Muscle of leg (tissue), 11 donors: ENCODE data around the gene FAM98B. TPM values are rescaled to one million over a fixed set of nuclear protein-coding genes. Genes with fewer than 3 reads are reported as not detected.

Experiments used
- DNase-seq: peaks from one replicate; pipeline ENCODE4 v3.0.0; 2013
- H3K27ac ChIP-seq: one replicate; pipeline ENCODE4 v1.5.1; 2013; ENCODE audit warnings: mild to moderate bottlenecking, low read length, control low read depth
- H3K27me3 ChIP-seq: one replicate; pipeline ENCODE4 v1.6.1; 2013; ENCODE audit warnings: low read length; ENCODE audit not compliant: control insufficient read depth, insufficient read depth
- H3K36me3 ChIP-seq: one replicate; pipeline ENCODE4 v1.6.1; 2013; ENCODE audit warnings: low read length; ENCODE audit not compliant: control insufficient read depth, insufficient read depth
- H3K4me1 ChIP-seq: one replicate; pipeline ENCODE4 v1.6.1; 2013; ENCODE audit warnings: low read length; ENCODE audit not compliant: control insufficient read depth, insufficient read depth
- H3K4me3 ChIP-seq: one replicate; pipeline ENCODE4 v1.5.1; 2013; ENCODE audit warnings: low read length, control low read depth
- H3K9me3 ChIP-seq: replicated peaks from 2 replicates; pipeline ENCODE4 v1.6.1; 2013; ENCODE audit warnings: low read depth, low read length; ENCODE audit not compliant: control insufficient read depth
- WGBS: methylation state at CpG from one replicate; pipeline ENCODE4 v1.1.5; 2013; ENCODE audit warnings: missing lambda C conversion rate; ENCODE audit not compliant: insufficient coverage; 5-methylcytosine and 5-hydroxymethylcytosine counted together
- polyA plus RNA-seq, 8 donors: library from polyadenylated mRNA; unstranded; fragments of 120-200 nt; gene quantifications; one replicate each; pipeline versions ENCODE4 v1.2.1 to v1.2.3, GENCODE V29; 2013; ENCODE audit warnings: inconsistent platforms in 1 of 8, low replicate concordance in 1 of 8; ENCODE audit not compliant: insufficient read length in 8 of 8, insufficient read depth in 1 of 8
- total RNA-seq: library from RNA; stranded (reverse); fragments of 120-200 nt; gene quantifications from one replicate; pipeline ENCODE4 v1.2.4, GENCODE V29; 2013

FAM98B gene
- total and polyA plus RNA-seq, 9 donors = 6.5 to 33.6 (median 28.5) TPM

GRCh38 chr15:38459480-38459879, 5.6 kb downstream of the FAM98B start:
- WGBS = 100% methylated on average over 4 of the region's 6 CpGs
- H3K9me3 ChIP-seq = no peaks in the 10 kb centered on the region
- H3K4me3 ChIP-seq = no peak overlapping the region
- no peak for DNase-seq
- H3K27me3 ChIP-seq = no peaks in the 10 kb centered on the region
- H3K27ac ChIP-seq = no peak overlapping the region
- peaks cover 5% of the 10 kb centered on the region for H3K36me3 ChIP-seq
- H3K4me1 ChIP-seq = peaks cover 3% of the 10 kb centered on the region

GRCh38 chr15:38460543-38460942, 6.6 kb downstream of the FAM98B start:
- H3K27ac ChIP-seq = no peak overlapping the region
- no CpG with 5 or more reads among the region's 3 CpGs for WGBS
- peaks cover 5% of the 10 kb centered on the region for H3K36me3 ChIP-seq

GRCh38 chr15:38461066-38461833, 7.3 kb downstream of the FAM98B start:
- Histone ChIP-seq H3K27me3 (no peaks in the 10 kb centered on the region), H3K4me3 (no peak overlapping the region)
- WGBS = no CpG with 5 or more reads among the region's 2 CpGs

More at GRCh38 chr15:38460543-38460942, 6.6 kb downstream of the FAM98B start:
- no peak overlapping the region for H3K4me3 ChIP-seq
- H3K27me3 ChIP-seq = no peaks in the 10 kb centered on the region
- no peaks in the 10 kb centered on the region for H3K9me3 ChIP-seq
- no peaks in the 10 kb centered on the region for H3K4me1 ChIP-seq
- DNase-seq = no peak

GRCh38 chr15:38463893-38464292, 10.0 kb downstream of the FAM98B start:
- WGBS = no CpG with 5 or more reads among the region's 3 CpGs

More at GRCh38 chr15:38461066-38461833, 7.3 kb downstream of the FAM98B start:
- no peak for DNase-seq
- no peaks in the 10 kb centered on the region for H3K4me1 ChIP-seq
- no peaks in the 10 kb centered on the region for H3K9me3 ChIP-seq
- no peak overlapping the region for H3K27ac ChIP-seq
- H3K36me3 ChIP-seq = peaks cover 5% of the 10 kb centered on the region

GRCh38 chr15:38464675-38465074, 10.7 kb downstream of the FAM98B start:
- Histone ChIP-seq H3K4me1 (no peaks in the 10 kb centered on the region), H3K27ac (no peak overlapping the region), H3K9me3 (no peaks in the 10 kb centered on the region), H3K27me3 (no peaks in the 10 kb centered on the region), H3K4me3 (no peak overlapping the region), H3K36me3 (no peaks in the 10 kb centered on the region)
- DNase-seq = no peak
- WGBS = no CpG with 5 or more reads among the region's 4 CpGs

More at GRCh38 chr15:38463893-38464292, 10.0 kb downstream of the FAM98B start:
- H3K9me3 ChIP-seq = no peaks in the 10 kb centered on the region
- no peaks in the 10 kb centered on the region for H3K27me3 ChIP-seq
- no peak for DNase-seq
- no peaks in the 10 kb centered on the region for H3K4me1 ChIP-seq
- H3K36me3 ChIP-seq = peaks cover 5% of the 10 kb centered on the region
- H3K27ac ChIP-seq = no peak overlapping the region
- H3K4me3 ChIP-seq = no peak overlapping the region

GRCh38 chr15:38470816-38471215, 16.9 kb downstream of the FAM98B start:
- Histone ChIP-seq H3K27me3 (no peaks in the 10 kb centered on the region), H3K27ac (no peak overlapping the region), H3K9me3 (no peaks in the 10 kb centered on the region), H3K4me1 (no peaks in the 10 kb centered on the region), H3K4me3 (no peak overlapping the region), H3K36me3 (peaks cover 12% of the 10 kb centered on the region)
- no CpG with 5 or more reads among the region's 1 CpG for WGBS
- peak; percentile 86 for DNase-seq

- WGBS = no CpG with 5 or more reads among the region's 2 CpGs
- Histone ChIP-seq H3K9me3 (no peaks in the 10 kb centered on the region), H3K36me3 (peaks cover 12% of the 10 kb centered on the region), H3K27ac (no peak overlapping the region), H3K4me3 (no peak overlapping the region), H3K4me1 (no peaks in the 10 kb centered on the region), H3K27me3 (no peaks in the 10 kb centered on the region)
- DNase-seq = no peak
Measured at GRCh38 chr15:38471974-38472373, 18.0 kb downstream of the FAM98B start.

GRCh38 chr15:38474155-38474757, 20.3 kb downstream of the FAM98B start:
- no peaks in the 10 kb centered on the region for H3K9me3 ChIP-seq
- H3K27ac ChIP-seq = no peak overlapping the region
- H3K36me3 ChIP-seq = peaks cover 12% of the 10 kb centered on the region
- H3K4me3 ChIP-seq = no peak overlapping the region
- H3K4me1 ChIP-seq = no peaks in the 10 kb centered on the region
- WGBS = 60% methylated on average over 1 of the region's 4 CpGs
- peak; percentile 62 for DNase-seq
- H3K27me3 ChIP-seq = no peaks in the 10 kb centered on the region

- 100% methylated on average over 1 of the region's 2 CpGs for WGBS
- H3K4me1 ChIP-seq = no peaks in the 10 kb centered on the region
- H3K27ac ChIP-seq = no peak overlapping the region
- DNase-seq = no peak
- no peak overlapping the region for H3K4me3 ChIP-seq
- no peaks in the 10 kb centered on the region for H3K9me3 ChIP-seq
- H3K27me3 ChIP-seq = no peaks in the 10 kb centered on the region
- peaks cover 12% of the 10 kb centered on the region for H3K36me3 ChIP-seq
Measured at GRCh38 chr15:38475361-38475760, 21.4 kb downstream of the FAM98B start.

GRCh38 chr15:38476120-38476519, 22.2 kb downstream of the FAM98B start:
- no CpG with 5 or more reads among the region's 1 CpG for WGBS
- H3K27me3 ChIP-seq = no peaks in the 10 kb centered on the region
- no peaks in the 10 kb centered on the region for H3K9me3 ChIP-seq
- no peaks in the 10 kb centered on the region for H3K4me1 ChIP-seq
- no peak overlapping the region for H3K27ac ChIP-seq
- no peak overlapping the region for H3K4me3 ChIP-seq
- peaks cover 12% of the 10 kb centered on the region for H3K36me3 ChIP-seq
- DNase-seq = no peak
